ENCODE measurements around the gene CYP2W1. TPM values are rescaled to one million over a fixed set of nuclear protein-coding genes. Genes with fewer than 3 reads are reported as not detected.

CYP2W1 gene
- total RNA-seq, 1 donor from 2014 or later: not detected

DNA sequence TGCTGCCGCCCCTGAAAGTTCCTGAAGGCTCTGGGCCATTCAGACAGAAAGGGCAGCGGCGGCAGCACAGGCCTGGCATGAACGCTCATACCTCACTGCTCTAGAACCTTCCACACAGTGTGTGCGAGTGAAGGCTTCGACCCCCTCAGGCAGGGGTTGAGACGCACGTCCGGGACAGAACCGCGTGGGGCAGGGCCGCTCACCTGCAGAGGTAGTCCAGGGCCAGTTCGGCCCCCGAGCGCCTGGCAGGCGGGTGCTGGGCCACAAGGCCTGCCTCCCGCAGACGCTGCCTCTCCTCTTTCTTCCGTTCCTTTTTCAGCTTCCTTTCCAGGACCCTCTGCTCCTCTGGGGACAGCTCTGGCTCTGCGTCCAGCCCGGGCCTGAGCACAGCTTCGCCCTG lies 26.8 kb downstream of the CYP2W1 start:
- no peak overlapping the region for H3K9ac ChIP-seq (ENCODE audit: low read depth in 1 of 3, low read length in 3 of 3)
- peaks cover 0 to 5% (median 0%) of the 10 kb centered on the region in 3 donors for H3K4me1 ChIP-seq (ENCODE audit: control insufficient read depth in 3 of 3, insufficient read depth in 3 of 3, low read length in 3 of 3)
- H3K9me3 ChIP-seq (ENCODE audit: control insufficient read depth in 3 of 3, low read length in 3 of 3): no peaks in the 10 kb centered on the region
- no peak overlapping the region for H3K4me3 ChIP-seq (ENCODE audit: low read length in 3 of 3)
- H3K27me3 ChIP-seq (ENCODE audit: control insufficient read depth in 3 of 3, insufficient read depth in 3 of 3, low read length in 3 of 3): no peaks in the 10 kb centered on the region
- no peak overlapping the region for H3K27ac ChIP-seq (ENCODE audit: low read depth, low read length)
- peaks cover 8 to 14% (median 10%) of the 10 kb centered on the region in 3 donors for H3K36me3 ChIP-seq (ENCODE audit: control insufficient read depth in 3 of 3, insufficient read depth in 3 of 3, low read length in 3 of 3)

DNA sequence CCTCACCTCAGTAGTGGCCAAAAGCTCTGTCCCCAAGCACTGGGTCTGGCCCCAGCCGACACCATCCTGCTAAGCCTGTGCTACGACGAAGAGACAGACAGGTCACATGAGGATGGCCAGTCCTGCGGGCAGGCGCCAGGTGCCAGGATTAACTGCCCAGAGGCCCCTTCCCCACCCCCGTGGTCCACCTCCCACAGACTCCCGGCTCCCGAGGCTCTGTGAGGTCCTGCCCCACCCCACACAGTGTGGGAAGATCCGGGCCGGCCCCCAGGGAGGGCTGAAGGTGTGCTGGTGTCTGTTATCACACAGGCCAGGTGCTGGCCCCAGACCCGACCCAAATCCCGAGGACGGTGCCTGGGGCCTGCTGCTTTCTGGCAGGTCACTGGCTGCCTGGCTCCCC lies 27.2 kb downstream of the CYP2W1 start:
- Histone ChIP-seq H3K9ac (ENCODE audit: low read depth in 1 of 3, low read length in 3 of 3) (no peak overlapping the region), H3K4me3 (ENCODE audit: low read length in 3 of 3) (no peak overlapping the region), H3K9me3 (ENCODE audit: control insufficient read depth in 3 of 3, low read length in 3 of 3) (no peaks in the 10 kb centered on the region), H3K27me3 (ENCODE audit: control insufficient read depth in 3 of 3, insufficient read depth in 3 of 3, low read length in 3 of 3) (no peaks in the 10 kb centered on the region), H3K4me1 (ENCODE audit: control insufficient read depth in 3 of 3, insufficient read depth in 3 of 3, low read length in 3 of 3) (peaks cover 0 to 5% (median under 1%) of the 10 kb centered on the region in 3 donors), H3K36me3 (ENCODE audit: control insufficient read depth in 3 of 3, insufficient read depth in 3 of 3, low read length in 3 of 3) (peaks cover 8 to 14% (median 10%) of the 10 kb centered on the region in 3 donors), H3K27ac (ENCODE audit: low read depth, low read length) (no peak overlapping the region)

DNA sequence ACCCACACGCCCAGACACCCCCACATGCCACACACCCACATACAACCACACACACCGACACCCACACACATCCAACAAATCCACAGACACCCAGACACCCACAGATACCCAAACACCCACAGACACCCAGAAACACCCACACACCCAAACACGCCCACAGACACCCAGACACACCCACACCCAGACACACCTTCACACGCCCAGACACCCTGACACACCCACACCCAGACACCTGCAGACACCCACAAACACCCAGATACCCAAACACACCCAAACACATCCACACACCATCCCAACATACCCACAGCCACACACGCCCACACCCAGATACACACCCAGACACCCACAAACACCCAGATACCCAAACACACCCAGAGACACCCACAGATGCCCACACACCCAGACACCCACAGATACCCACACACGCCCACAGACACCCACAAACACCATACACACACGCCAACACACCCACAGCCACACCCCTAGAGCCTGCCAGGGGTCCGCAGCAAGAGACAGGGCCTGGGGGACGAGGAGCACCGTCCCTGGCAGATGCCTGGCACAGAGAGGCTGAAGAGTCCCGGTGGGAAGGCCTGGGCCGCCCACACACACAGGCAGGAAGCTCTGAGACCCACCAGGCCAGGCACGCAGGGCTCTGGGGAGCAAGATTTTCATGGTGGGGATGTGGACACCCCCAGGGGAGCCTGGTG lies 28.5 kb downstream of the CYP2W1 start:
- Histone ChIP-seq H3K36me3 (ENCODE audit: control insufficient read depth in 3 of 3, insufficient read depth in 3 of 3, low read length in 3 of 3) (peaks cover 8 to 14% (median 10%) of the 10 kb centered on the region in 3 donors), H3K4me3 (ENCODE audit: low read length in 3 of 3) (no peak overlapping the region), H3K9ac (ENCODE audit: low read depth in 1 of 3, low read length in 3 of 3) (no peak overlapping the region), H3K9me3 (ENCODE audit: control insufficient read depth in 3 of 3, low read length in 3 of 3) (no peaks in the 10 kb centered on the region), H3K27ac (ENCODE audit: low read depth, low read length) (no peak overlapping the region), H3K27me3 (ENCODE audit: control insufficient read depth in 3 of 3, insufficient read depth in 3 of 3, low read length in 3 of 3) (no peaks in the 10 kb centered on the region), H3K4me1 (ENCODE audit: control insufficient read depth in 3 of 3, insufficient read depth in 3 of 3, low read length in 3 of 3) (peaks cover 0 to 5% (median 2%) of the 10 kb centered on the region in 3 donors)

DNA sequence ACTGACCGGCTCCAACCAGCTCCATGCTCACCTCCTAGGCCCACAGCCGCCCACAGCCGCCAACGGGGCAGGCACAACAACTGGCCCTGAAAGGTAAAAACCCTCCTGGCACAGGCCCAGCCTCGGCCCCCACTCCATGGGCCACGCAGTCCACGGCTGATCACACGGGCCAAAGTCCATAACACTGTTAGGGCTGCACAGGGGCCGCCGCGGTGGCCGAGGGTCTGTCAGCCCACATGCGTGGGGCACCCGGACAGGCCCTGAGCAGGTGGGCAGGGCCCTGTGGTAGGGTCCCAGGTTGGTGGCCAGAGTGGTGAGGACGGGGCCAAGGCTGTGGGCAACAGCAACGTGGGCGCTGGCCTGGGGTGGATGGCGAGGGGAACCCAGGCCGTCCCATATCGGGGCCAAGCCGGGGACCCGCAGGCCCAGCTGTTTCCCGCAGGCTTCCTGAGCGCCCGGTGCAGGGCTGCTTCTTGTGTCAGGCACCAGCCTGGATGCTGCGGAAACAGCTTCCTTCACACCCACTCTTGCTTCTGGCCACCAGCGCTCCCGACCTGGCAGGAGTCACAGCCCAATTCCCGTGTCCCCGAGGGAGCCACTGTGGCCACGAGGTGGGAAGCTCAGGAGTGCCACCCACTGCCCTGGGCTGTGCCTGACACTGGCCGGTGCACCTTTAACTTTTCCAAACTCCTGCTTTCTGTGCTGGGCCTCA lies 29.2 kb downstream of the CYP2W1 start:
- Histone ChIP-seq H3K4me3 (ENCODE audit: low read length in 3 of 3) (no peak overlapping the region), H3K27ac (ENCODE audit: low read depth, low read length) (no peak overlapping the region), H3K27me3 (ENCODE audit: control insufficient read depth in 3 of 3, insufficient read depth in 3 of 3, low read length in 3 of 3) (no peaks in the 10 kb centered on the region), H3K4me1 (ENCODE audit: control insufficient read depth in 3 of 3, insufficient read depth in 3 of 3, low read length in 3 of 3) (peaks cover 0 to 5% (median 2%) of the 10 kb centered on the region in 3 donors), H3K9me3 (ENCODE audit: control insufficient read depth in 3 of 3, low read length in 3 of 3) (no peaks in the 10 kb centered on the region), H3K9ac (ENCODE audit: low read depth in 1 of 3, low read length in 3 of 3) (no peak overlapping the region), H3K36me3 (ENCODE audit: control insufficient read depth in 3 of 3, insufficient read depth in 3 of 3, low read length in 3 of 3) (peaks cover 8 to 14% (median 10%) of the 10 kb centered on the region in 3 donors)

DNA sequence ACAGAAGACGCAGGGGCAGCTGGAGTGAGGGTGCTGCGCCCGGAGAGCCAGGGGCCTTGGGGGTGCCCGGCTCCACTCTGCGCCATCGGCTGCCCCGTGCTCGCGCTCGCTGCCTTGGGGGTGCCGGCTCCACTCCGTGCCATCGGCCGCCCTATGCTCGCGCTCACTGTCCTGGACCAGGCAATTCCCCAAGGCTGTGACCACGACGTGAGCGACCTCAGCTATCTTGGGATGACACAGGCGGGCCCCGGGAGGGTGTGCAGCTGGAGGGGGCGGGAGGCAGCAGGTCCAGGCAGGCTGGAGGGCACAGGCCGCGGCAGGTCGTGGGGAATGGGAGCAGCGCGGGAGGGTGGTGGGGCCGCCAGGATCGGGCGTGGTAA lies 29.7 kb downstream of the CYP2W1 start:
- Histone ChIP-seq H3K4me3 (ENCODE audit: low read length in 3 of 3) (no peak overlapping the region), H3K9ac (ENCODE audit: low read depth in 1 of 3, low read length in 3 of 3) (no peak overlapping the region), H3K27me3 (ENCODE audit: control insufficient read depth in 3 of 3, insufficient read depth in 3 of 3, low read length in 3 of 3) (no peaks in the 10 kb centered on the region), H3K9me3 (ENCODE audit: control insufficient read depth in 3 of 3, low read length in 3 of 3) (no peaks in the 10 kb centered on the region), H3K36me3 (ENCODE audit: control insufficient read depth in 3 of 3, insufficient read depth in 3 of 3, low read length in 3 of 3) (peaks cover 8 to 12% (median 10%) of the 10 kb centered on the region in 3 donors), H3K27ac (ENCODE audit: low read depth, low read length) (no peak overlapping the region), H3K4me1 (ENCODE audit: control insufficient read depth in 3 of 3, insufficient read depth in 3 of 3, low read length in 3 of 3) (peaks cover 0 to 5% (median 2%) of the 10 kb centered on the region in 3 donors)

DNA sequence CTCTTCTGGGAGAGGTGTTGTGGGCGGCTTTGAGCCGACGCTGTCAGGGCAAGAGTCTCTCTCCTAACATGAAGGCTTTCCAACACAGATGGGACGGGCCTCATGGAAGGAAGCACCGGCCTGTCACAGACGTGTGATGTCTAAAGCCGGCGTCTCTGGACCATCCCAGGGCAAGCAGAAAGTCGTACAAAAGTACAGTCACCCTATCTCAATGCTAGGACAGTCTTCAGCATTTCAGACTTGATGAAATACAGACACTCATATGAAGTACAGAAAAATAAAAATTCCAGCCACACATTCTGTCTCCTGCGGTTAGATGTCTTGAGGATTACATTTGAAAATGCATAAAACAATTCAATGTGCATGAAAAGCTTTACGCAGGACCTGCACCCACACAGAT lies 30.6 kb downstream of the CYP2W1 start:
- Histone ChIP-seq H3K4me3 (ENCODE audit: low read length in 3 of 3) (no peak overlapping the region), H3K9me3 (ENCODE audit: control insufficient read depth in 3 of 3, low read length in 3 of 3) (no peaks in the 10 kb centered on the region), H3K9ac (ENCODE audit: low read depth in 1 of 3, low read length in 3 of 3) (no peak overlapping the region), H3K36me3 (ENCODE audit: control insufficient read depth in 3 of 3, insufficient read depth in 3 of 3, low read length in 3 of 3) (peaks cover 8 to 11% (median 10%) of the 10 kb centered on the region in 3 donors), H3K4me1 (ENCODE audit: control insufficient read depth in 3 of 3, insufficient read depth in 3 of 3, low read length in 3 of 3) (peaks cover 0 to 5% (median 2%) of the 10 kb centered on the region in 3 donors), H3K27ac (ENCODE audit: low read depth, low read length) (no peak overlapping the region), H3K27me3 (ENCODE audit: control insufficient read depth in 3 of 3, insufficient read depth in 3 of 3, low read length in 3 of 3) (no peaks in the 10 kb centered on the region)

DNA sequence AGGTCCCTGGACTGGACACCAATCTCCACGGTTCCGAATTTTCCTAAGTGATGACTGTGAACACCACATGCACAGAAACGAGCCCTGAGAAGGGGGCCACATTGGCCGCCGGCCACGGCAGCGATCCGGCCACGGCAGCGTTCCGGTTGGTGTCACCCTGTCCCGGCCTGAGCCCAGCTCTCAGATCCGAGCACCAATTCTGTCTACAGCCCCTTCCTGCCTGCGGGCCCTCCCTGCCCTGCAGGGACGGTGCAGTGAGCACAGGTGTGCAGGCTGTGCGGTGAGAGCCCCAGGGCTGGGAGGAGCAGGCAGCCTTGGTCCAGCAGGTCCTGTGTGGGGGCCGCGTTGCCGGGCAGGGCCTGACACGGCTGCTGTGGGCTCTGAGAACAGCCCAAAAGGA lies 31.7 kb downstream of the CYP2W1 start:
- H3K27ac ChIP-seq (ENCODE audit: low read depth, low read length): no peak overlapping the region
- no peak overlapping the region for H3K4me3 ChIP-seq (ENCODE audit: low read length in 3 of 3)
- no peaks in the 10 kb centered on the region for H3K27me3 ChIP-seq (ENCODE audit: control insufficient read depth in 3 of 3, insufficient read depth in 3 of 3, low read length in 3 of 3)
- H3K9me3 ChIP-seq (ENCODE audit: control insufficient read depth in 3 of 3, low read length in 3 of 3): no peaks in the 10 kb centered on the region
- no peak overlapping the region for H3K9ac ChIP-seq (ENCODE audit: low read depth in 1 of 3, low read length in 3 of 3)
- peaks cover 1 to 2% (median 2%) of the 10 kb centered on the region in 3 donors for H3K36me3 ChIP-seq (ENCODE audit: control insufficient read depth in 3 of 3, insufficient read depth in 3 of 3, low read length in 3 of 3)
- H3K4me1 ChIP-seq (ENCODE audit: control insufficient read depth in 3 of 3, insufficient read depth in 3 of 3, low read length in 3 of 3): peaks cover 0 to 5% (median 5%) of the 10 kb centered on the region in 3 donors

DNA sequence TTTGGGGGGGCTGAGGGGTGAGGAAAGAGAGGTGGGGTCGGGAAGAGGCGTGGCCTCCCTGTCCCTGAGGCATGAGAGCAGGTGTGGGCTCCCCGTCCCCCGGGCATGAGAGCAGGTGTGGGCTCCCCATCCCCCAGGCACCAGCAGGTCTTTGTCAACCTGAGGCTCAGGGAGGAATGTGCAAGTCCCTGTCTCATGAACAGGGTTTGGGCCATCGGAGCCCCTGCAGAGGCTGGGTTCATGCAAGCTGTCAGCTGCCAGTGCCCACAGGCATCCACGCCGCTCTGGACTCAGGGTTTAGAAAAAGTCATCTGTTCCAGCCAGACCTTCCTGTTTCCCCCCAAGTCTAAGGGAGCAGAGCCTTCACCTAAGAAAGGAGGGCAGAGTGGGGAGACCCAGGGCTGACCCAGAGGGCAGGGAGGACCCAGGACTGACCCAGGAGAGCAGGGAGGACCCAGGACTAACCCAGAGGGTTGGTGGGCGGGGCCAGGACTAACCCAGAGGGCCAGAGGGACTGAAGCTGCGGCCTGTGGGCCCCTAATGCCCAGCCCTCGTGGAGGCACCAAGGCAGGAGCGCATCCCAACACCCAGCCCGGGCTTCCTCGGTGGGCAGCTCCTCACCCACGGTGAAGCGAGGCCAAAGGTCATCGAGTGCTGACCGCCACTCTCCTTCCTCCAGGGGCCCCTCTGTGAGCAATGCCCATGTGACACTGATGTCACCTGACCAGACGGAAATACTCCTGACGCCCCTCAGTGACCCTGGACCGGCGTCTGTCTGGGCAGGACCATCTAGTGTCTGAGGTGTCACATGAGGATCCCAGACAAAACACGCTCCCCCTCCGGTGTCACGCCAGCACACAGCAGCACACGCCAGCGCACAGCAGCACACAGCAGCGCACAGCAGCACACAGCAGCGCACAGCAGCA lies 32.5 kb downstream of the CYP2W1 start:
- Histone ChIP-seq H3K4me1 (ENCODE audit: control insufficient read depth in 3 of 3, insufficient read depth in 3 of 3, low read length in 3 of 3) (peaks cover 0 to 11% (median 10%) of the 10 kb centered on the region in 3 donors), H3K36me3 (ENCODE audit: control insufficient read depth in 3 of 3, insufficient read depth in 3 of 3, low read length in 3 of 3) (peaks cover 0 to 2% (median 0%) of the 10 kb centered on the region in 3 donors), H3K27ac (ENCODE audit: low read depth, low read length) (no peak overlapping the region), H3K9me3 (ENCODE audit: control insufficient read depth in 3 of 3, low read length in 3 of 3) (no peaks in the 10 kb centered on the region), H3K27me3 (ENCODE audit: control insufficient read depth in 3 of 3, insufficient read depth in 3 of 3, low read length in 3 of 3) (no peaks in the 10 kb centered on the region), H3K9ac (ENCODE audit: low read depth in 1 of 3, low read length in 3 of 3) (no peak overlapping the region), H3K4me3 (ENCODE audit: low read length in 3 of 3) (no peak overlapping the region)

DNA sequence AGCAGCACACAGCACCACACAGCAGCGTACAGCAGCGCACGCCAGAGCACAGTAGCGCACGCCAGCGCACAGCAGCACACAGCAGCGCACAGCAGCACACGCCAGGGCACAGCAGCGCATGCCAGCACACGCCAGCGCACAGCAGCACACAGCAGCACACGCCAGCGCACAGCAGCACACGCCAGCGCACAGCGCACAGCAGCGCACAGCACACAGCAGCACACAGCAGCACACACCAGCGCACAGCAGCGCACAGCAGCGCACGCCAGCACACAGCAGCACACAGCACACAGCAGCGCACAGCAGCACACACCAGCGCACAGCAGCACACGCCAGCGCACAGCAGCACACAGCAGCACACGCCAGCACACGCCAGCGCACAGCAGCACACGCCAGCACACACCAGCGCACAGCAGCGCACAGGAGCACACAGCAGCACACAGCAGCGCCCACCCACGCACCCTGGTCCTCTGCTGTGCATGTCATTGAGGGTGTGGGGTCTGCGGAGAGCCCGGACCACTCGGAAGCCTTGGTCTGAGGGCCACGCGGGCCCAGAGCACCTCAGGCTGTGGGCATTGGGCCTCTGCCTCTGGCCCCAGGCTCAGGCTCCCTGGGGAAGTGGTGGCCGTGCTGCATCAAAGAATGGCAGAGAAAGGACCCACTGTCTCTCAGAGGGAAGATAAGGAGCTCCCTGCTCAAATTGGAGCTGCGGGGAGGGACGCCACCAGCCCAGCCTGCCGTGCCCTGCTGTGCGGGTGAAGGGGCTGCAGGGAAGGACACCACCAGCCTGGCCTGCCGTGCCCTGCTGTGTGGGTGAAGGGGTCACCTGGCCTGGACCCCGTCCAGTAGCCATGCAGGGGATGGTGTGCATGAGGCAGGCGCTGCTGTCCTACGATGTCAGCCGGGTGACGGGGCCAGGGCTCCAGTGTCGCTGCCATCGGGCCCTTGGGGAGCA lies 33.9 kb downstream of the CYP2W1 start:
- no peaks in the 10 kb centered on the region for H3K27me3 ChIP-seq (ENCODE audit: control insufficient read depth in 3 of 3, insufficient read depth in 3 of 3, low read length in 3 of 3)
- H3K36me3 ChIP-seq (ENCODE audit: control insufficient read depth in 3 of 3, insufficient read depth in 3 of 3, low read length in 3 of 3): peaks cover 0 to 2% (median 0%) of the 10 kb centered on the region in 3 donors
- H3K4me1 ChIP-seq (ENCODE audit: control insufficient read depth in 3 of 3, insufficient read depth in 3 of 3, low read length in 3 of 3): peaks cover 3 to 20% (median 13%) of the 10 kb centered on the region in 3 donors
- H3K9ac ChIP-seq (ENCODE audit: low read depth in 1 of 3, low read length in 3 of 3): no peak overlapping the region
- H3K27ac ChIP-seq (ENCODE audit: low read depth, low read length): no peak overlapping the region
- H3K9me3 ChIP-seq (ENCODE audit: control insufficient read depth in 3 of 3, low read length in 3 of 3): no peaks in the 10 kb centered on the region
- no peak overlapping the region for H3K4me3 ChIP-seq (ENCODE audit: low read length in 3 of 3)

Measured in skeletal muscle tissue (tissue), 4 donors.